Activated naive CD4-positive, alpha-beta T cell treated with anti-CD3 and anti-CD28 coated beads, Interleukin-2, amount 10 ng/mL, durations not matched to agents 7 days and 5 days (primary cell): Measurements from ENCODE around the gene NR2C2.
A peak's percentile ranks its signal among the peaks of the same experiment; 100 is the strongest.

ENCODE experiments used
- CTCF ChIA-PET: fragments of 350-600 bp; sonication (Branson Sonifier 250); formaldehyde crosslinking; loops from one replicate; lab custom pipeline; 2021; ENCODE audit warnings: antibody characterized with exemption; lab: Charles Lee
- DNase-seq: peaks from one replicate; pipeline ENCODE4 v3.0.0-alpha.2; 2020
- H3K27ac Mint-ChIP-seq: one replicate; pipeline ENCODE4 v1.8.0; 2021; ENCODE audit warnings: mild to moderate bottlenecking, moderate library complexity, mixed read lengths
- H3K27me3 Mint-ChIP-seq: one replicate; pipeline ENCODE4 v1.8.0; 2021; ENCODE audit warnings: mild to moderate bottlenecking, mixed read lengths
- H3K36me3 Mint-ChIP-seq: one replicate; pipeline ENCODE4 v1.8.0; 2021; ENCODE audit warnings: mixed read lengths
- H3K4me1 Mint-ChIP-seq: one replicate; pipeline ENCODE4 v1.8.0; 2021; ENCODE audit warnings: mixed read lengths
- H3K4me3 Mint-ChIP-seq: one replicate; pipeline ENCODE4 v1.8.0; 2021; ENCODE audit warnings: mild to moderate bottlenecking, moderate library complexity, mixed read lengths
- H3K9me3 Mint-ChIP-seq: one replicate; pipeline ENCODE4 v1.8.0; 2021; ENCODE audit warnings: mixed read lengths

NR2C2 gene

DNA sequence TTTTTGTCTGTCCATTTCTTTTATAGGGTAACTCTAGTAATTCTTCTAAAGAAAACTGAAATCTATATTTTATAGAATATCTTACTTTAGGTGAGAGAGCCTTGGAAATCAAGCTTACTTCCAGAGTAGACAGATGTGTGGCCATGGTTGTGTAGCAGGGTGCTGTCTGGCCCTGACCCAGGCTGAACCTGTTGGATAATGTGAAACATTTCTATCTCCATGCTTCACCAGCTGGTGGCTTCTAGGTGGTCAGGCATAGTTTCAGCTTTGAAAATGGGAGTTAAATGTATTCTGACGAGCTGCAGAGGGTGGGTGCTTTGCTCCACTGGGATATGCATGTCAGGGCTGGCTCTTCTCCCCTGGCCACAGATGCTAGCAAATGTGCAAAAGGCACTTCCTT lies 20.8 kb upstream of the NR2C2 start:
- no peak for DNase-seq
- no peaks in the 10 kb centered on the region for H3K9me3 Mint-ChIP-seq
- H3K27ac Mint-ChIP-seq, result no peak overlapping the region
- no peaks in the 10 kb centered on the region for H3K4me1 Mint-ChIP-seq
- H3K36me3 Mint-ChIP-seq, result no peaks in the 10 kb centered on the region
- CTCF ChIA-PET, result interaction anchor here (0.8 to 2.3 kb wide), 10 partner anchors 10 to 182 kb away, joined by 3 to 7 read pairs (median 4); no protein-coding TSS in a partner anchor
- H3K4me3 Mint-ChIP-seq, result no peak overlapping the region
- H3K27me3 Mint-ChIP-seq, result peaks cover 8% of the 10 kb centered on the region

DNA sequence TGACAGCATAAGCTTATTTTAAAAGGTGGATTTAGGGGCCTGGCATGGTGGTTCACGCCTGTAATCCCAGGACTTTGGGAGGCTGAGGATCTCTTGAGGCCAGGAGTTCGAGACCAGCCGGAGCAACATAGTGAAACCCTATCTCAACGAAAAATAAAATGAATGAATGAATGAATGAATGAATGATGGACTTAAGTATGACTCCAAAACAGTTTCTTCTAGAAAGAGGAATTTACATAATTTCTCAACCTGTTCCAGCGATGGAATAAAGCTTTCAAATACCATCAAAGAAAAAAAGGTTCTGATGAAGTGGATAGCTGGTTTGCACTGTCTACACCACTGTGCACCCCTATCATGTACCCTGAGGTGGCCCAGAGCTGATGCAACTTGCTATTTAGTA lies 20.1 kb upstream of the NR2C2 start:
- H3K4me1 Mint-ChIP-seq, result no peaks in the 10 kb centered on the region
- peaks cover 15% of the 10 kb centered on the region for H3K27me3 Mint-ChIP-seq
- no peaks in the 10 kb centered on the region for H3K9me3 Mint-ChIP-seq
- no peak overlapping the region for H3K4me3 Mint-ChIP-seq
- DNase-seq, result no peak
- H3K36me3 Mint-ChIP-seq, result no peaks in the 10 kb centered on the region
- H3K27ac Mint-ChIP-seq, result no peak overlapping the region
- CTCF ChIA-PET, result interaction anchor here (0.9 to 2.3 kb wide), 6 partner anchors 14 to 181 kb away, joined by 3 to 7 read pairs (median 4); no protein-coding TSS in a partner anchor

DNA sequence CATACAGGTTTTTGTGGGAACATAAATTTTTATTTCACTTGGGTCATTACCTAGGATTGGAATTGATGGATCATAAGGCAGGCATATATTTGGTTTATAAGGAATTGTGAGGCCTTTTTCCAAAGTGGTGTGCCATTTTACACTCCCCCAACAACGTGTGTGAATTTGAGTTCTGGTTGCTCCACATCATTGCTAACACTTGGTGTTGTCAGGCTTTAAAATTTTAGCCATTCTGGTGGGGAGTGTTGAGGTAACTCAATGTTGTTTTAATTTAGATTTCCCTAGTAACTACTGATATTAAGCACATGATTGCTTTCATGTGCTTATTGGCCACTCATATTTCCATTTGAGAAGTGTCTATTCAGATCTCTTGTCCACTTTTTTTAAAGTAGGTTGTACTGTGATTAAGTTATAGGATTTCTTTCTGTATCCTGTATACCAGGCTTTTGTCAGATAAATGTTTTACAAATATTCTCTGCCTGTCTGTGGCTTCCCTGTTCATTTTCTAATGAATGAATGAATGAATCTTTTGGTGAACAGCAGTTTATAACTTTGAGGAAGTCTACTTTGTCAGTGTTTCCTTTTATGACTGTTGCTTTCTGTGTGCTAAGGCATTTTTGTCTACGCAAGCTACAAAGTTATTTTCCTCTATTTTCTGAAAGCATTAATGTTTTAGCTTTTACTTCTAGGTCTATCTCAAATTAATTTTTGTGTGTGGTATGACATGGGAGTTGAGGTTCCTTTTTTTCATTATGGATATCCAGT lies 17.9 kb upstream of the NR2C2 start:
- H3K4me3 Mint-ChIP-seq, result no peak overlapping the region
- peaks cover 7% of the 10 kb centered on the region for H3K27me3 Mint-ChIP-seq
- CTCF ChIA-PET, result interaction anchor here (1.0 kb wide), 1 partner anchor 138 kb away, joined by 3 read pairs; no protein-coding TSS in a partner anchor
- no peaks in the 10 kb centered on the region for H3K4me1 Mint-ChIP-seq
- H3K9me3 Mint-ChIP-seq, result no peaks in the 10 kb centered on the region
- DNase-seq, result no peak
- no peak overlapping the region for H3K27ac Mint-ChIP-seq
- H3K36me3 Mint-ChIP-seq, result no peaks in the 10 kb centered on the region

DNA sequence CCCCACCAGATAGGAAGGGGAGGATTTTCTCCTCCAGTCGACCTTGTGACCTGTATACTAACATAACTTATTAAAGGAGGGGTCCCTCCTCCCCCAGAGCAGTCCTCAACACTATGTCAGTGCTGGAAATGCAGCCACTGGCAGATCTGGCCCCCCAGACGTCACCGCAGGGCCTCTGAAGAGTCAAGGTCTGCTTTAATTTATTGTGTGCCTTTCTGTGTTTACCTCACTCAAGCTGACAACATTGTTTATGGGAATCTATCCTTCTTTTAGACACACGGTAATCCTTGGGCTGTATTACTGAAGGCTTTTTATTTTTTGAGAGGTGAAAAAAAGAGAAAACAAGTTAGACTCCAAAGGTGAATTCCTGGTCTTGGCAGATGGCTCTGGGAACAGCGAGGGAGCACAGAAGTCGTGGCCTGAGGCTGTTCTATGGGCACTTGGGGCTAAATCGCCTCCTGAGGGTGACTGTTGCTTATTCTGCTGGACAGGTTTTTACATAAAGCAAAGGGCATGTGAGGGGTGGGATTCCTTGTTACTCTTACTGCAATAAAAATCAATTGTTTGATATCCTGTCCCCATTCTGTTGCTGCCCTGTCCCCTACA lies 13.5 kb upstream of the NR2C2 start:
- CTCF ChIA-PET, result interaction anchor here (1.8 kb wide), 1 partner anchor 13 kb away, joined by 6 read pairs; no protein-coding TSS in a partner anchor
- H3K27ac Mint-ChIP-seq, result no peak overlapping the region
- DNase-seq, result no peak
- no peak overlapping the region for H3K4me3 Mint-ChIP-seq
- H3K4me1 Mint-ChIP-seq, result no peaks in the 10 kb centered on the region
- H3K36me3 Mint-ChIP-seq, result no peaks in the 10 kb centered on the region
- no peaks in the 10 kb centered on the region for H3K9me3 Mint-ChIP-seq
- peaks cover 7% of the 10 kb centered on the region for H3K27me3 Mint-ChIP-seq

DNA sequence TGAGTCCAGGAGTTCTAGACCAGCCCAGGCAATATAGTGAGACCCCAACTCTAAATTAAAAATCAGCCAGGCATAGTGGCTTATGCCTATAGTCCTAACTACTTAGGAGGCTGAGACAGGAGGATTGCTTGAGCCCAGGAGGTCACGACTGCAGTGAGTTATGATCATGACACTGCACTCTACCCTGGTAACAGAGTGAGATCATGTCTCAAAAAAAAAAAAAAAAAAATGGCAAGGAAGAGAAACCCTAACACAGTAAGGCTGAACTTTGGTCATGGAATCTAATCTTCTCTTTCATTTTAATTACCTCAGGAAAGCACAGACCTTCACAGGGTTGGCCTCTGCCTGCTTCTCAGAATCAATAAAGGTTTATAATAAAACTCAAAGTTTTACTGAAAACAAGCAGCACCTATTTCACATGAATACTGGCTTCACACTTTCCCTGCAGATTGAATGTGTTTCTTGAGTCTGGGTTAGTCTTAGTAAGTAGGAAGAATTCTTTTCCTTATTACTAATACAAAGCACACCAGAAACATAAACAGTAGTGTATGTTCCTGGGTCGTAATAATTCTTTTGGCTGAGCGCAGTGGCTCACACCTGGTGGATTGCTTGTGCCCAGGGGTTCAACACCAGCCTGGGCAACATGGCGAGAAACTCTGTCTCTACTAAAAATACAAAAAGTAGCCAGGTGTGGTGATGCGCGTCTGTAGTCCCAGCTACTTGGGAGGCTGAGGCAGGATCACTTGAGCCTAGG lies 11.6 kb upstream of the NR2C2 start:
- Mint-ChIP-seq H3K27me3 (peaks cover 7% of the 10 kb centered on the region), H3K9me3 (no peaks in the 10 kb centered on the region), H3K4me3 (no peak overlapping the region), H3K4me1 (no peaks in the 10 kb centered on the region), H3K27ac (no peak overlapping the region), H3K36me3 (no peaks in the 10 kb centered on the region)
- CTCF ChIA-PET, result interaction anchor here (1.2 kb wide), 1 partner anchor 10 kb away, joined by 5 read pairs; no protein-coding TSS in a partner anchor
- no peak for DNase-seq

DNA sequence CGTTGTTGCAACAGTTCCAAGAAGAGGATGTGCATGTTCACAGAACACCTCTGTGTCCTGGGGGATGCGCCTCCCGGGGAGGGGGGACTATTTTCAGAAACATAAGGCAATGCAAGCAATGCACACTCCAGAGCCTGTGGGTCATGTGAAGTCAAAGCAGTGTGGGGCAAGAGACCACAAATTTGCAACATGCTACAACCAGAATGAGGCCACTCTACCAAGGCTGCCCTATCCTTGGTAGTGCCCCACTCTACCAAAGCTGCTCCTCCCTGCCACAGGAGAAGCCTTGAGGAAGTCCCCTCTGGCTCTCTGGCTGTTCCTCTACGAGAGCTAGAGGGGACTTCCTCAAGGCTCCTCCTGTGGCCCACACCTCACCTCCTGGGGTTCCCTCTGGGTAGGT lies 8.4 kb upstream of the NR2C2 start:
- Mint-ChIP-seq H3K36me3 (peaks cover 11% of the 10 kb centered on the region), H3K27ac (no peak overlapping the region), H3K27me3 (no peaks in the 10 kb centered on the region), H3K4me3 (no peak overlapping the region), H3K4me1 (peaks cover 10% of the 10 kb centered on the region), H3K9me3 (no peaks in the 10 kb centered on the region)
- DNase-seq, result no peak
- CTCF ChIA-PET, result no interaction called here

DNA sequence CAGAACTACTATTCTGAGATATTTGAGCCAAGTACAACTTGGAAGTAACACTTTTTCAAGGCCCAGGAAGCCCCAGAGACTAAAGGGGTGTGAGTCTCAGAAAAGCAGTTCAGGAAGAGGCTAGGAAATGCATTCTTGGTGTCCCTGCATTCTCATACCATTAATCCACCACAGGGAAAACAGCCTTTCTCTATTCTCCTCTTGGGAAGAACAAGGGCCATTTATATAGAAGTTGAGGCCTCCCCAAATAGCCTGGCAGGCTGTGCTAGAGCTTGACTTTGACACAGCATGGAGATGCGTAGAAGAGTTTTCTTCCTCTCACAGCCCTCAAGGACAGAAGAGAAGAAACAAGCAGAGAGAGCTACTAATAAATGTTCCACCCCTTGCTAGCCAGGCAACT lies 5.5 kb upstream of the NR2C2 start:
- Mint-ChIP-seq H3K36me3 (peaks cover 31% of the 10 kb centered on the region), H3K27ac (no peak overlapping the region), H3K4me1 (peaks cover 34% of the 10 kb centered on the region), H3K27me3 (no peaks in the 10 kb centered on the region), H3K4me3 (no peak overlapping the region), H3K9me3 (no peaks in the 10 kb centered on the region)
- CTCF ChIA-PET, result no interaction called here
- DNase-seq, result no peak

DNA sequence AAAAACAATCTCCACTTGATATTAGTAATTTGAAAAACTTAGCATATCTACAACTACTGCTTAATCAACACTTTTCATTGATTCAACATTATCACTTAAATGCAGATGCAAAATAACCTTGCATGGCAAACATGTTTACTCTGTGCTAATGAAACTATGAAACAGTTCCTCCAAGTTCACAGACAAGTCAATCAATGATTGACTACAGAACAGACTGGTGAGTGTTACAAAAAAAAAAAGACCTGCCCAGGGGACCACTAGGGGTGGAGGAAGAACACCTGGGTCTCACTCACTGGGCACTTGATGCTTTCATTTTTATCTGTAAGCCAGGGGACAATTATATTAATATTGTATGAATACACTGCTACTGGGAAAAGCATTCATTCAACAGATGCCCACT lies 4.3 kb upstream of the NR2C2 start:
- peaks cover 33% of the 10 kb centered on the region for H3K36me3 Mint-ChIP-seq
- peaks cover 36% of the 10 kb centered on the region for H3K4me1 Mint-ChIP-seq
- H3K27ac Mint-ChIP-seq, result no peak overlapping the region
- no peaks in the 10 kb centered on the region for H3K27me3 Mint-ChIP-seq
- H3K4me3 Mint-ChIP-seq, result no peak overlapping the region
- no peak for DNase-seq
- CTCF ChIA-PET, result no interaction called here
- H3K9me3 Mint-ChIP-seq, result no peaks in the 10 kb centered on the region

DNA sequence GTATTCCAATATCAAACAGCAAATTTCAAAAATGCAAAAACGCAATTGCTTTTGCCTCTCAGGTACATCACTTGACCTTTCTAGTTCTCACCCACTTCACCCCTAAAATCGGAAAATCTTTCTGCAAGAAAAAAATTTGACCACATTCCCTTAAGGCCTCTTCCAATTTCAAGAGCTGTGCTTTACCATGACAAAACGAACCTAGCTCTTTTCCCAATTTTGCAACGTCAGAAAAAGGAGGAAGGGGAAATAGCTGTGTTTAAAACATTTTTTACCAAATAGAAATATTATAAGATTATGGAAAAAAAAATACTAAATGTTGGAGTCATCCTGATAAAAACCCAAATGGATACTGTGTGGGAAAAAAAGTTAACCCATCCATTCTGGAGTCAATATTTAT lies 1.1 kb upstream of the NR2C2 start:
- no peaks in the 10 kb centered on the region for H3K27me3 Mint-ChIP-seq
- H3K4me3 Mint-ChIP-seq, result peak overlapping the region; percentile 89
- peak overlapping the region; percentile 92 for H3K27ac Mint-ChIP-seq
- peaks cover 59% of the 10 kb centered on the region for H3K4me1 Mint-ChIP-seq
- CTCF ChIA-PET, result no interaction called here
- H3K36me3 Mint-ChIP-seq, result peaks cover 43% of the 10 kb centered on the region
- no peaks in the 10 kb centered on the region for H3K9me3 Mint-ChIP-seq
- no peak for DNase-seq

DNA sequence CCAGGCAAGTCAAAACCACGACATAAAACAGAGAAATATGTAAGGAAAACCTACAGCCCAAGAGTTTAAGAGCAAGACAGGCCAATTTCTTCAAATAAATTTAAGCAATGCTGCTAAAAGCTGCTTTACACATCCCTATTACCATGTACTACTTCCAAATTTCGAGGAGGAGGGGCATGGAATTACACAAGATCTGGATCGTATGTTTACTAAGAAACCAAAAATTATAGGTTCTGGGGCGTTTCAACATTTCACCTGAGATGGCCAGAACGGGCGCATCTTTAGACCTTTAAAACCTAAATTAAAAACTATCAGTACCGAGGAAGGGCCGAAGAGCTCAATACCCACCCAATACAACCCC lies 664 bp upstream of the NR2C2 start:
- no peaks in the 10 kb centered on the region for H3K9me3 Mint-ChIP-seq
- no peaks in the 10 kb centered on the region for H3K27me3 Mint-ChIP-seq
- peak overlapping the region; percentile 92 for H3K27ac Mint-ChIP-seq
- CTCF ChIA-PET, result interaction anchor here (0.8 kb wide), 1 partner anchor 20 kb away, joined by 7 read pairs; no protein-coding TSS in a partner anchor
- H3K4me3 Mint-ChIP-seq, result peak overlapping the region; percentile 89
- DNase-seq, result no peak
- H3K36me3 Mint-ChIP-seq, result peaks cover 44% of the 10 kb centered on the region
- H3K4me1 Mint-ChIP-seq, result peaks cover 59% of the 10 kb centered on the region

DNA sequence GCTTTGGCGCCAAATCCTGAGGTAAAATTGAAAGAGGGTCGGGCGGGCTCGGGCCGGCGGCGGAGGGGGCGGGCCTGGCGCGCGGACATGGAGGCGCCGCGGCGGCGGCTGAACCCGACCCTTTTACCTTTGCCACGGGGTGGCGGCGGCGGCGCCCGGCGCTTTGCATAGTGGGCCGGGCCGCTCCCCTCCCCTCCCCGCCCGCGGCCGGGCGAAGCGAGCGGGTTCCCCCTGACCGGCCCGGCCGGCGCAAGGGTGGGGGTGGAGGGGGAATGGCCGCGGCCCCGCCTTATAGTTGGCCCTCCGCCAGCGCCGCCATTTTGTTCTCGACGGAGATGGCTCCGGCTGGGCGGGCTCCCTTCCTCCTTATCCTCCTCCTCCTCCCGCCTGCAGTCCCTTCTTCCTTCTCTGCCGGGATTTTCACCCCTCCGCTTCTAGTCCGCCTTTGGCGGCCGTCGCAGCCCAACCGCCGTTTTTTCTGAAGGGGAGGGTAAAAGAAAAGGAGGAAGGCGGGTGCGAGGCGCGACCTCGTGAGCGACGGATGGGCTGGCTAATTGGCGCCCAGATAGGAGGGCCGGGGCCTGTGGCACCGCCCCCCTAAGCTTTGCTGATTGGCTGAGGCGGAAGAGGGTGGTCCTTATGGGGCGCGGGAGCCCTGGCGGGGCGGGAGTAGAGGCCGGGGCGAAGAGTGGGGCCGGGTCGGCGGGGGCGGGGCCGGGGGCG lies 664 bp downstream of the NR2C2 start:
- Mint-ChIP-seq H3K27me3 (no peaks in the 10 kb centered on the region), H3K36me3 (peaks cover 45% of the 10 kb centered on the region), H3K27ac (peak overlapping the region; percentile 100), H3K4me1 (peaks cover 57% of the 10 kb centered on the region), H3K4me3 (peak overlapping the region; percentile 99), H3K9me3 (no peaks in the 10 kb centered on the region)
- DNase-seq, result peak; percentile 96
- CTCF ChIA-PET, result no interaction called here

DNA sequence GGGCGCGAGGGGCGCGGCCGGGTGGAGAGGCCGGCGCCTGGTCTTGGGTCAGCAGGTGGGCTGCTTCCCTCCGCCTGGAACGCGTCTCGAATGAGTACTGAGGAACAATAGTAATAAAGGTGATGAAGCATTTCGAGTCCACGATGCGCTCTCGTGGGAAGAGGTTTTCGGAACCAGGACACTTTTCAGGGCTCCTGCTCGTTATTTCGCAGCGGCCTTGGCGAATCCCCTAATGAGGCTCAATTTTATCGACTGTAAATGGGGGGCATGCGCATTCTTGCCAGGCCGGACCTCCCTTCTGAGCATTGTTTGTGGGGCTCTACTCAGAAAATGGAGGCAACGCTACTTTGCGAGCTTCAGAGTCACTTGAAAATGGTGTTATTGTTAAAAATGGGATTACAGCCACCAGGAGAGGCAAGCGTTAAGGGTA lies 1.2 kb downstream of the NR2C2 start:
- Mint-ChIP-seq H3K36me3 (peaks cover 41% of the 10 kb centered on the region), H3K27ac (peak overlapping the region; percentile 100), H3K4me3 (peak overlapping the region; percentile 99), H3K9me3 (no peaks in the 10 kb centered on the region), H3K4me1 (peaks cover 53% of the 10 kb centered on the region), H3K27me3 (no peaks in the 10 kb centered on the region)
- no peak for DNase-seq
- CTCF ChIA-PET, result no interaction called here

DNA sequence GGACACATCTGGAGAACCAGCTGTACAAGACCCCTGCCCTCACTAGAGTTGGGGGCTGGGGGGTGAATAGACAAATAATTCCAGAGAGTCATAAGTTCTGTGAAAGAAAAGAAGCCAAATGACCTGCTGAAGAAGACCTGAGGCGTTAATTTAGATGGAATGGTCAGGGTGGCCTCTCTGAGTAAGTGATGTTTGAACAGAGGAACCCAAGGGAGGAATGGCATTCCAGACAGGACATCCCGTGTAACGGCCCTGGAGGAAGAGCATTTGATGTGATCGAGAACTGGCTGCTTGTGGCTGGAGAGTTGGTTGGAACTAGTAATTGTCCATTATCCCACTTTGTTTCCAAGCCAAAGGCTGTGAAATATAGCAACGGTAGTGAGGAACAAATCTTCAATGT lies 1.7 kb downstream of the NR2C2 start:
- Mint-ChIP-seq H3K36me3 (peaks cover 37% of the 10 kb centered on the region), H3K4me1 (peaks cover 48% of the 10 kb centered on the region), H3K27ac (no peak overlapping the region), H3K9me3 (no peaks in the 10 kb centered on the region), H3K27me3 (no peaks in the 10 kb centered on the region), H3K4me3 (peak overlapping the region; percentile 99)
- DNase-seq, result no peak
- CTCF ChIA-PET, result no interaction called here

DNA sequence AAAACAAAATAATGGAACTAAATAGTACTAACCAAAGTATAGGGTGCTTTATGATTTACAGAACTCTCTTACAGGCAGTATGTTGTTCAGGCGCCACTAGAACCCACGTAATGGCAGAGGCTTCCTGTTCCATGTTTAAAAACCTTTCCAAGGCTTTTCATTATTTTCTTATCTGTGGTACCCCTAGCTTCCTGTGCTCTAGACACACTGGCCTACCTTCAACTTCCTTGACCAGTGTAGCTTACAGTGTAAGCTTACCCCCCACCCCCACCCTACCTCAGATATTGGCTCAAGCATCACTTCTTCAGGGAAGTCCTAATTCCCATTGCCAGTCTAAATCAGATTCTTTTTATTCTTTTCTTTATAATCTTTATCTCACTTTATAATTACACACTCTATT lies 2.9 kb downstream of the NR2C2 start:
- no peak overlapping the region for H3K27ac Mint-ChIP-seq
- H3K27me3 Mint-ChIP-seq, result no peaks in the 10 kb centered on the region
- no peak for DNase-seq
- peaks cover 41% of the 10 kb centered on the region for H3K4me1 Mint-ChIP-seq
- CTCF ChIA-PET, result no interaction called here
- H3K9me3 Mint-ChIP-seq, result no peaks in the 10 kb centered on the region
- no peak overlapping the region for H3K4me3 Mint-ChIP-seq
- peaks cover 29% of the 10 kb centered on the region for H3K36me3 Mint-ChIP-seq
